DND-41 (cell line): ENCODE data around the gene ATP6V0B.

Source experiments
- ATAC-seq: fragments of 200-7000 bp; cut with Tn5 transposase; 3 replicates; pipeline ENCODE4 v1.9.1; 2021; ENCODE audit warnings: low read depth; ENCODE audit not compliant: insufficient read depth
- DNase-seq: peaks from one replicate; pipeline ENCODE4 v3.0.0-alpha.2; 2020
- H2AFZ ChIP-seq: 2 replicates; pipeline ENCODE4 v1.6.0; 2012; ENCODE audit warnings: low read depth, low read length
- H3K27ac ChIP-seq: 2 replicates; pipeline ENCODE4 v1.5.1; 2012; ENCODE audit warnings: low read length, inconsistent platforms
- H3K27me3 ChIP-seq: fragments of 200-600 bp; sonication (generic); 2 replicates; pipeline ENCODE4 v1.6.0; 2012; ENCODE audit warnings: low read length, mild to moderate bottlenecking, inconsistent platforms; ENCODE audit not compliant: insufficient read depth, poor library complexity
- H3K36me3 ChIP-seq: 2 replicates; pipeline ENCODE4 v1.5.1; 2012; ENCODE audit warnings: low read length, inconsistent platforms; ENCODE audit not compliant: insufficient read depth
- H3K4me1 ChIP-seq: 2 replicates; pipeline ENCODE4 v1.5.1; 2012; ENCODE audit warnings: mild to moderate bottlenecking, low read length; ENCODE audit not compliant: insufficient read depth
- H3K4me2 ChIP-seq: 2 replicates; pipeline ENCODE4 v1.6.0; 2012; ENCODE audit warnings: mild to moderate bottlenecking, moderate library complexity, low read length, inconsistent platforms; ENCODE audit not compliant: insufficient read depth
- H3K4me3 ChIP-seq, 2 experiments: fragments of 200-600 bp in 1 of 2; shearing (Covaris generic) in 1 of 2; 2 replicates each; pipeline ENCODE4 v1.5.1; 2012 to 2016; ENCODE audit warnings: inconsistent platforms in 2 of 2, low read length in 2 of 2, mild to moderate bottlenecking in 2 of 2, low read depth in 1 of 2, moderate library complexity in 1 of 2
- H3K79me2 ChIP-seq: 2 replicates; pipeline ENCODE4 v1.6.0; 2012; ENCODE audit warnings: low read length, inconsistent platforms; ENCODE audit not compliant: insufficient read depth
- H3K9ac ChIP-seq: 2 replicates; pipeline ENCODE4 v1.6.0; 2012; ENCODE audit warnings: low read depth, mild to moderate bottlenecking, inconsistent platforms, low read length, moderate library complexity
- H3K9me3 ChIP-seq: 2 replicates; pipeline ENCODE4 v1.5.1; 2012; ENCODE audit warnings: low read length, moderate library complexity, mild to moderate bottlenecking, inconsistent platforms; ENCODE audit not compliant: insufficient read depth, severe bottlenecking
- H4K20me1 ChIP-seq: 2 replicates; pipeline ENCODE4 v1.6.0; 2012; ENCODE audit warnings: low read length; ENCODE audit not compliant: insufficient read depth
- EZH2 ChIP-seq: IDR thresholded peaks from 3 replicates; pipeline ENCODE4 v1.6.1; 2012; ENCODE audit warnings: borderline replicate concordance, low read depth, mild to moderate bottlenecking, moderate library complexity, low read length, inconsistent platforms; ENCODE audit not compliant: severe bottlenecking
- TF ChIP-seq, protein P1 (sequence below): IDR thresholded peaks from 2 replicates; pipeline ENCODE4 v1.5.1; 2012; ENCODE audit warnings: borderline replicate concordance, low read length, moderate library complexity, mild to moderate bottlenecking; ENCODE audit not compliant: poor library complexity, severe bottlenecking; ENCODE audit errors: extremely low read depth

The ATP6V0B gene

DNA sequence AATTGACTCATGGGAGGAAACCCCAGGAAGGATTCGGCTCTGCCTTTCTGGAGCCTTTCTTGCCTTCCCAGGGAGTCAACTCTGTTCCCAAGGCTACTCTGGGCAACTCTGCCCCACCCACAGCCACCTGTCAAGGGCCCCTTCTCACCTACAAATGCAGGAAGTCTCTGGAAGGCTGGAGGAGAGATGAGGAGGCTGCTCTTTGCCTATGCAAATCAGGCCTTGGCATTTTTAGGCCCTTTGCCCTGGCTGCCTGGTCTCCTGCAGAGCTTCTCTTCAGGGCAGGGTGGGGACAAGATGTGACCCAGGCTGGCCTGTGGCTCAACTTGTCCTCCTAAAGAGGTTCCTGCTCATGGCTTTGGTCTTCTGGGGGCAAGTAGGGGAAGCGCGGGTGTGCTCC, 51.1 kb downstream of the ATP6V0B start:
- H3K27ac ChIP-seq = no peak overlapping the region
- no peak overlapping the region for H2AFZ ChIP-seq
- TF ChIP-seq EZH2 = no peak
- TF ChIP-seq, protein P1, sequence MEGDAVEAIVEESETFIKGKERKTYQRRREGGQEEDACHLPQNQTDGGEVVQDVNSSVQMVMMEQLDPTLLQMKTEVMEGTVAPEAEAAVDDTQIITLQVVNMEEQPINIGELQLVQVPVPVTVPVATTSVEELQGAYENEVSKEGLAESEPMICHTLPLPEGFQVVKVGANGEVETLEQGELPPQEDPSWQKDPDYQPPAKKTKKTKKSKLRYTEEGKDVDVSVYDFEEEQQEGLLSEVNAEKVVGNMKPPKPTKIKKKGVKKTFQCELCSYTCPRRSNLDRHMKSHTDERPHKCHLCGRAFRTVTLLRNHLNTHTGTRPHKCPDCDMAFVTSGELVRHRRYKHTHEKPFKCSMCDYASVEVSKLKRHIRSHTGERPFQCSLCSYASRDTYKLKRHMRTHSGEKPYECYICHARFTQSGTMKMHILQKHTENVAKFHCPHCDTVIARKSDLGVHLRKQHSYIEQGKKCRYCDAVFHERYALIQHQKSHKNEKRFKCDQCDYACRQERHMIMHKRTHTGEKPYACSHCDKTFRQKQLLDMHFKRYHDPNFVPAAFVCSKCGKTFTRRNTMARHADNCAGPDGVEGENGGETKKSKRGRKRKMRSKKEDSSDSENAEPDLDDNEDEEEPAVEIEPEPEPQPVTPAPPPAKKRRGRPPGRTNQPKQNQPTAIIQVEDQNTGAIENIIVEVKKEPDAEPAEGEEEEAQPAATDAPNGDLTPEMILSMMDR = no peak
- H3K9me3 ChIP-seq = no peaks in the 10 kb centered on the region
- DNase-seq (no peak), ATAC-seq (no peak)
- H3K27me3 ChIP-seq = peaks cover 5% of the 10 kb centered on the region
- H4K20me1 ChIP-seq = 0 out of 2 replicates have a peak, but pooled peaks cover 5% of the 10 kb centered on the region
- H3K4me2 ChIP-seq = no peak overlapping the region
- no peaks in the 10 kb centered on the region for H3K79me2 ChIP-seq
- H3K36me3 ChIP-seq = no peaks in the 10 kb centered on the region
- no peak overlapping the region for H3K4me3 ChIP-seq
- peaks cover 16% of the 10 kb centered on the region for H3K4me1 ChIP-seq
- H3K9ac ChIP-seq = no peak overlapping the region

DNA sequence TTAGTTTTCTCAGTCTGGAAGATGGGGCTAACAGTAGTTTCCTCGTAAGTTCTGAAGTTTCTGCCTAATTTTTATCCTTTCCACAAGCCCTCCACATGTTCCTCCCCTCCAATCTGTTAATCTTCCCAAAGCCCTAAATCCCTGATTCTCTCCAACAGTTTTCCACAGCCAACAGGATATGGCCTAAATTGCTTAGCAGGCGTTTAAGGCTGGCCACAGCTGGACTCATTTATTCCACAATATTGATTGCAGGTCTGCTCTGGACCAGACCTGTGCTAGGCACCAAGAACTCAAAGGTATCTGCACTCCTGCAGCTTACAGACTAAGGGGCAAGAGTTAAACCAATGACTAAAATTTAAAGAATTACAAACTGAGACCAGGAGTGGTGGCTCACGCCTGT, 52.6 kb downstream of the ATP6V0B start:
- Histone ChIP-seq H3K36me3 (no peaks in the 10 kb centered on the region), H3K4me1 (peaks cover 29% of the 10 kb centered on the region), H3K9ac (no peak overlapping the region), H3K27ac (no peak overlapping the region), H2AFZ (no peak overlapping the region), H3K27me3 (peaks cover 18% of the 10 kb centered on the region), H3K79me2 (no peaks in the 10 kb centered on the region), H3K9me3 (no peaks in the 10 kb centered on the region), H3K4me3 (no peak overlapping the region), H3K4me2 (no peak overlapping the region), H4K20me1 (no peaks in the 10 kb centered on the region)
- ATAC-seq (no peak), DNase-seq (no peak)
- no peak for TF ChIP-seq EZH2
- TF ChIP-seq, protein P1 = no peak
